Liver (tissue), 9 donors: ENCODE measurements around the gene GPR31. TPM values are rescaled to one million over a fixed set of nuclear protein-coding genes. Genes with fewer than 3 reads are reported as not detected.

ENCODE experiments used
- DNase-seq: peaks from one replicate; pipeline ENCODE4 v3.0.0-alpha.2; 2017; ENCODE audit warnings: low spot score
- H3K27ac ChIP-seq, 2 donors: one replicate each; pipeline ENCODE4 v1.7.0; 2013; ENCODE audit warnings: inconsistent platforms in 2 of 2, low read length in 2 of 2, control low read depth in 1 of 2, low read depth in 1 of 2, mild to moderate bottlenecking in 1 of 2
- H3K27me3 ChIP-seq, 4 donors: one replicate each; pipeline versions ENCODE4 v1.6.1 to v1.7.0; 2013; ENCODE audit warnings: low read length in 3 of 4, inconsistent platforms in 1 of 4, mild to moderate bottlenecking in 1 of 4, moderate library complexity in 1 of 4; ENCODE audit not compliant: control insufficient read depth in 4 of 4, insufficient read depth in 4 of 4
- H3K36me3 ChIP-seq, 4 donors: one replicate each; pipeline versions ENCODE4 v1.6.1 to v1.7.0; 2013; ENCODE audit warnings: low read length in 3 of 4, mild to moderate bottlenecking in 3 of 4, low read depth in 1 of 4, moderate library complexity in 1 of 4; ENCODE audit not compliant: control insufficient read depth in 4 of 4, insufficient read depth in 3 of 4
- H3K4me1 ChIP-seq, 4 donors: one replicate each; pipeline versions ENCODE4 v1.6.1 to v1.7.0; 2013; ENCODE audit warnings: low read length in 3 of 4, mild to moderate bottlenecking in 3 of 4, moderate library complexity in 1 of 4; ENCODE audit not compliant: control insufficient read depth in 4 of 4, insufficient read depth in 4 of 4
- H3K4me3 ChIP-seq, 3 donors: one replicate each; pipeline versions ENCODE4 v1.6.1 to v1.7.0; 2013; ENCODE audit warnings: low read length in 3 of 3, control low read depth in 1 of 3, low read depth in 1 of 3, mild to moderate bottlenecking in 1 of 3
- H3K9ac ChIP-seq, 2 donors: one replicate each; pipeline ENCODE4 v1.7.0; 2013; ENCODE audit warnings: low read length in 2 of 2, mild to moderate bottlenecking in 2 of 2, moderate library complexity in 2 of 2, control low read depth in 1 of 2, low read depth in 1 of 2
- H3K9me3 ChIP-seq, 4 donors: one replicate each; pipeline versions ENCODE4 v1.6.1 to v1.7.0; 2013; ENCODE audit warnings: low read length in 3 of 4; ENCODE audit not compliant: control insufficient read depth in 4 of 4
- ATF3 ChIP-seq: IDR thresholded peaks from 2 replicates; pipeline ENCODE4 v1.6.1; 2016; ENCODE audit warnings: antibody characterized with exemption
- CTCF ChIP-seq: fragments of 150-350 bp; IDR thresholded peaks from 2 replicates; pipeline ENCODE4 v1.5.1; 2017; ENCODE audit warnings: improper control_type of control experiment, low read depth, low read length; ENCODE audit not compliant: missing input control
- EGR1 ChIP-seq, 2 donors: IDR thresholded peaks; 2 replicates each; pipeline ENCODE4 v1.6.1; 2016 to 2018; ENCODE audit warnings: antibody characterized with exemption in 2 of 2, low read depth in 2 of 2
- FOXA1 ChIP-seq: IDR thresholded peaks from 2 replicates; pipeline ENCODE4 v1.6.1; 2016; ENCODE audit warnings: antibody characterized with exemption
- FOXA2 ChIP-seq: IDR thresholded peaks from 2 replicates; pipeline ENCODE4 v1.6.1; 2016; ENCODE audit warnings: antibody characterized with exemption
- GABPA ChIP-seq, 2 donors: IDR thresholded peaks in 1 of 2; conservative IDR thresholded peaks in 1 of 2; 2 replicates each; pipeline ENCODE4 v1.6.1; 2016; ENCODE audit warnings: antibody characterized with exemption in 2 of 2, mild to moderate bottlenecking in 1 of 2, moderate library complexity in 1 of 2
- HNF4A ChIP-seq, 2 donors: conservative IDR thresholded peaks; 2 replicates each; pipeline ENCODE4 v1.6.1; 2016; ENCODE audit warnings: antibody characterized with exemption in 2 of 2, mild to moderate bottlenecking in 2 of 2
- HNF4G ChIP-seq: IDR thresholded peaks from 2 replicates; pipeline ENCODE4 v1.6.1; 2016; ENCODE audit warnings: antibody characterized with exemption
- JUND ChIP-seq, 2 donors: IDR thresholded peaks; 2 replicates each; pipeline ENCODE4 v1.6.1; 2016; ENCODE audit warnings: antibody characterized with exemption in 2 of 2
- MAX ChIP-seq: IDR thresholded peaks from 2 replicates; pipeline ENCODE4 v1.6.1; 2016; ENCODE audit warnings: antibody characterized with exemption
- NR2F2 ChIP-seq: IDR thresholded peaks from 2 replicates; pipeline ENCODE4 v1.6.1; 2016; ENCODE audit warnings: antibody characterized with exemption
- RAD21 ChIP-seq, 2 donors: IDR thresholded peaks; 2 replicates each; pipeline ENCODE4 v1.6.1; 2016; ENCODE audit warnings: antibody characterized with exemption in 2 of 2, mild to moderate bottlenecking in 2 of 2
- REST ChIP-seq: IDR thresholded peaks from 2 replicates; pipeline ENCODE4 v1.6.1; 2016; ENCODE audit warnings: antibody characterized with exemption, mild to moderate bottlenecking
- RXRA ChIP-seq, 2 donors: IDR thresholded peaks; 2 replicates each; pipeline ENCODE4 v1.6.1; 2017 to 2018; ENCODE audit warnings: antibody characterized with exemption in 2 of 2, mild to moderate bottlenecking in 1 of 2
- SP1 ChIP-seq: IDR thresholded peaks from 2 replicates; pipeline ENCODE4 v1.6.1; 2018; ENCODE audit warnings: antibody characterized with exemption, mild to moderate bottlenecking
- TAF1 ChIP-seq: conservative IDR thresholded peaks from 2 replicates; pipeline ENCODE4 v1.6.1; 2016; ENCODE audit warnings: antibody characterized with exemption, mild to moderate bottlenecking
- YY1 ChIP-seq: IDR thresholded peaks from 2 replicates; pipeline ENCODE4 v1.6.1; 2016; ENCODE audit warnings: antibody characterized with exemption, mild to moderate bottlenecking
- ZBTB33 ChIP-seq: IDR thresholded peaks from 2 replicates; pipeline ENCODE4 v1.6.1; 2016; ENCODE audit warnings: antibody characterized with exemption
- WGBS: extraction: QIAGEN DNeasy Blood & Tissue Kit; methylation state at CpG from one replicate; pipeline ENCODE4 v1.1.7; 2013; 5-methylcytosine and 5-hydroxymethylcytosine counted together
- polyA plus RNA-seq, 2 donors: library from polyadenylated mRNA; stranded (reverse) in 1 of 2; unstranded in 1 of 2; fragments of 200-250 nt in 1 of 2; fragments of >200 nt in 1 of 2; fragmentation: Nextera tagmentation in 1 of 2; extraction: Ambion mirVana in 1 of 2; gene quantifications; one replicate each; pipeline versions ENCODE4 v1.2.1 to v1.2.3, GENCODE V29; 2013 to 2015
- total RNA-seq, 2 donors: library from RNA; depleted of rRNA; stranded (reverse); fragments of >200 nt; gene quantifications; one replicate each; pipeline ENCODE4 v1.2.3, GENCODE V29; 2014
- donor health status: healthy.
- donor health status: healthy.
- donor health status: healthy.
- donor health status: healthy.
- donor health status: healthy.

GPR31 gene
- total and polyA plus RNA-seq, 4 donors: not detected

- Histone ChIP-seq H3K9ac (no peak overlapping the region), H3K36me3 (no peaks in the 10 kb centered on the region), H3K4me1 (no peaks in the 10 kb centered on the region), H3K27me3 (no peaks in the 10 kb centered on the region), H3K27ac (no peak overlapping the region), H3K4me3 (no peak overlapping the region), H3K9me3 (no peaks in the 10 kb centered on the region)
- WGBS: 92% methylated on average over 9 of the region's 9 CpGs
- DNase-seq: no peak
- TF ChIP-seq NR2F2 (no peak), JUND (IDR thresholded peaks at IDR 0.05) (no peak), ATF3 (no peak), TAF1 (no peak), HNF4A (conservative IDR thresholded peaks at IDR 0.05) (no peak), GABPA (IDR thresholded peaks at IDR 0.05 in 1 of 2, conservative IDR thresholded peaks at IDR 0.05 in 1 of 2) (no peak), MAX (no peak), RXRA (IDR thresholded peaks at IDR 0.05) (no peak), SP1 (no peak), REST (no peak), RAD21 (IDR thresholded peaks at IDR 0.05) (no peak), YY1 (no peak), ZBTB33 (no peak), CTCF (no peak), FOXA2 (no peak), EGR1 (IDR thresholded peaks at IDR 0.05; ENCODE audit: low read depth in 2 of 2) (no peak), FOXA1 (no peak), HNF4G (no peak)
Observed at GRCh38 chr6:167152862-167153261, 4.9 kb downstream of the GPR31 start.
